ENCODE measurements around the gene ATM.
"Not testable (repeated sequence)": the region's sequence is repeated elsewhere in the genome, so short reads cannot be mapped to it uniquely, and the experiment has no call there.

The ATM gene

DNA sequence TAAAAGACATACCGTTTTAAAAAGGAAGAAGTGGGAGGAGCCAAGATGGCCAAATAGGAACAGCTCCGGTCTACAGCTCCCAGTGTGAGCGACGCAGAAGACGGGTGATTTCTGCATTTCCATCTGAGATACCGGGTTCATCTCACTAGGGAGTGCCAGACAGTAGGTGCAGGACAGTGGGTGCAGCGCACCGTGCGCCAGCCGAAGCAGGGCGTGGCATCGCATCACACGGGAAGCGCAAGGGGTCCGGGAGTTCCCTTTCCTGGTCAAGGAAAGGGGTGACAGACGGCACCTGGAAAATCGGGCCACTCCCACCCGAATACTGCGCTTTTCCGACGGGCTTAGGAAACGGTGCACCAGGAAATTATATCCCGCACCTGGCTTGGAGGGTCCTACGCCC is 150.6 kb downstream of the ATM start:
- DNase-seq (ENCODE audit: low spot score): not testable (repeated sequence)

DNA sequence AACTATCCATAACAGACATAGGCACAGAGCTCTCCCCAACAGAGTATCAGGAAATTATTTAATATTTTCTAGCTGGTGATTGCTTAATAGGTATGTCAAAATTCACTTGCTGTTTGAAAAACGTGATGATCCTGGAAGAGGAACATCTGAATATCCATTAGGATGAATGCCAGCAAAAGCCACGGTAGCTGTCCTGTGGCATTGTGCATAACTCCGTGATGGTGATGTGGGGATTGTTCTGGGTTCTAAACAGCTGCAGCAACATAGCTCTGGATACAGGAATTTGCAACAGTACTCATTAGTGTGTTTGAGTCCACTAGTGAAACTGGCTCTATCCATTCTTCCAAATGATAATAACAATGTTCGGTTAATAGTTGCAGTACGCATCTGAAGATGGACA is 165.7 kb downstream of the ATM start:
- no peak for DNase-seq (ENCODE audit: low spot score)

DNA sequence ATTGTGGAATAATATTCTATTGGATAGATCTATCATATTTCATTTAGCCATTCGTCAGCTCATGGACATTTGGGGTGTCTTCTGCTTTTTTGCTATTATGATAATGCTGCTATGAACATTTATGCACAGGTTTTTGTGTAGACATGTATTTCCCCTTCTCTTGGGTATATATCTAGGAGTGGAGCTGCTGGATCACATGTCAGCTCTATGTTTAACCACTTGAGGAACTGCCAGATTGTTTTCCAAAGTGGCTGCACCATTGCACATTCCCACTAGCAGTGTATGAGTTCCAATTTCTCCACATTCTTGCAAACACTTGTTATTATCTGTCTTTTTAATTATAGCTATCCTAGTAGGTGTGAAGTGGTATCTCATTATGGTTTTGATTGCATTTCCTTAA is 169.5 kb downstream of the ATM start:
- DNase-seq (ENCODE audit: low spot score): no peak

DNA sequence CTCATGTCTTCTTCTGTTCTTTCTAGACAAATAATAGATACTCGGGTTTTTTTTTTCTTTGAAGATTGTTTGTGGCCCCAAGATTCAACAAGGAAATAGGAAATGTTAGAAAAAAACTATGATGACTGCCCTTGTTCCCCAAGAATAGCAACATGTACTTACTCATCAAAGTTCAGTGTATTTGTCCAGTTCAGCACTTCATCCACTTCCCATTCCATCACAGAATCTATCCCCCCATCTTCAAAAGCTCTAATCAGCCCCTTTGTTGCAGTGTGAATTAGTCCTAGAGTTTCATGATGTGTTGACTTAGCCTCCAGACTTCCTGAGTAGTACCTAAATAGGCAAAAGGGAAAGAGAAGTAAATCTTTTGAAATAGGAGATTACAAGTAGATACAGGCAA is 170.2 kb downstream of the ATM start:
- DNase-seq (ENCODE audit: low spot score): peak; percentile 7

DNA sequence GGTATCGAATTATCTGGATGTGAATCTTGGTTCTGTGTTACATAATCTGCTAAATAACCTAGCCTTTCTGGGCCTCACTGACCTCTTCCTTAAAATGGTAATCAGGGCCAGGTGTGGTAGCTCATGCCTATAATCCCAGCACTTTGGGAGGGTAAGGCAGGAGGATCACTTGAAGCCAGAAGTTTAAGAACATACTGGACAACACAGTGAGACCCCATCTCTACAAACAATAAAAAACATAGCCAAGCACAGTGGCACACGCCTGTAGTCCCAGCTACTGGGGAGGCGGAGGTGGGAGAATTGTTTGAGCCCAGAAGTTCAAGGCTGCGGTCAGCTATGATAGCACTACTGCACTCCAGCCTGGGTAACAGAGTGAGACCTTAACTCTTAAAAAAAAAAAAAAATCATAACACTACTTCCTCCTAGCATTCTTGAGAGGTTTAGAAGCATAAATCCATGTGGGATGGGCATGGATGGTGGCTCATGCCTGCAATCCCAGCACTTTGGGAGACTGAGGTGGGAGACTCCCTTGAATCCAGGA is 171.9 kb downstream of the ATM start:
- no peak for DNase-seq (ENCODE audit: low spot score)

DNA sequence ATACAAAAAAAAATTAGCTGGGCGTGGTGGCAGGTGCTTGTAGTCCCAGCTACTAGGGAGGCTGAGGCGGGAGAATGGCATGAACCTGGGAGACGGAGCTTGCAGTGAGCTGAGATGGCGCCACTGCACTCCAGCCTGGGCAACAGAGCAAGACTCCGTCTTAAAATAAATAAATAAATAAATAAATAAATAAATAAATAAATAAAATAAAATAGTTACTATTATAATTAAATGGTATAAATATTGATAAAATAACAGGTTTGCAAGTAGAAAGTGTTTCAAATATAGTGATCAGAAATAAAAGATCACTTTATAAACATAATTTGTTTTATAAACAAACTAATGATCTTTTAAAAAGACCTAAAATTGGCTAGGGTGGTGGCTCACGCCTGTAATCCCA is 173.8 kb downstream of the ATM start:
- not testable (repeated sequence) for DNase-seq (ENCODE audit: low spot score)

DNA sequence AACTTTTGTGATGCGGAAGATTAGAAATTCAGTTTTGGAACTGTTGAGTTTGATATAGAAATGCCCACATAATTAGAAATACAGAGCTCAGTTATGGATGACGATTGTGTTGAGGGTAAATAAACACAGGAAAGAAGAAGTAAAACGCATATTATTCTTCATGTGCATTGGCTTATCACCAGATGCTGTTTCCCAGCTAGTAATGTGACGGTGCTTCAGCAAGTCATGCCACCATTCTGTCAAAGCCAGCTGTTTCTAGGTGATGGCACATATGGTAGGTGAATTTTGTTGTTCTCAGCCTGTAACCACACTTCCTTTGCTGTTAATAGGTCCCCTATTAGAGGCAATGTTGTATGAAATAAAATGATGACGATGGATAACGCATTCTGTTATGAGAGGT is 175.6 kb downstream of the ATM start:
- DNase-seq (ENCODE audit: low spot score): no peak

DNA sequence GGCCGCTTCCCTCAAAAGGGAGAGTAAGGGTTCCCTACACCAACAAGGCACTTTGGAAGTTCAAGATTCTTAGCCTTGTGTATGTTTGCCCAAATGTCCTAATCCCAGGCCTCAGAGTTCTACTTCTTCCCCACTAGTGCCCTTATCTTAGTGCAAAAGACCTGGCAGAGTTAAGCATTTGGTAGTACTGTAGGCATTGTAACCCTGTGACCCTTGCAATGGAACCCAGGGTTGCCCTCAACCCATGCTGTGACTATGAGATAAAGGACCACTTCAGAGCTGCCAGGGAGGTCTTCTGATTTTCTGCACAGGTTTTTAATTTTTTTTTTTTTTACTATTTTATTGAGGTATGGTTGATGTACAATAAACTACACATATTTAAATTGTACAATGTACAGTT is 179.4 kb downstream of the ATM start:
- DNase-seq (ENCODE audit: low spot score): no peak

DNA sequence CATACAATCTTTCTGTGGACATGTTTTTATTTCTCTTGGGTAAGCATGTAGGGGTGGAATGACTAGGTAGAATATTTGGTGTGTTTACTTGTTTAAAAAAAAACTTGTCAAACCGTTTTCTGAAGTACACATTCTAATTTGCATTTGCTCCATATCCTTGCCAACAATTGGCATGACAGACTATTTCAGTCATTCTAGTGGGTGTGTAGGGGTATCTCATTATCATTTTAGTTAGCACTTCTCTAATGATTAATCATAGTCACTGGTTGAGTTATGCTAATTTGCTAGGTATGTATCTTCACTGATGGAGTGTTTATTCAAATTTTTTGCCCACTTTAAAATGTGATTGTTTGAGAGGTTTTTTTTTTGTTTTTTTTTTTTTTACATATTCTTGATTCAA is 180.2 kb downstream of the ATM start:
- no peak for DNase-seq (ENCODE audit: low spot score)

DNA sequence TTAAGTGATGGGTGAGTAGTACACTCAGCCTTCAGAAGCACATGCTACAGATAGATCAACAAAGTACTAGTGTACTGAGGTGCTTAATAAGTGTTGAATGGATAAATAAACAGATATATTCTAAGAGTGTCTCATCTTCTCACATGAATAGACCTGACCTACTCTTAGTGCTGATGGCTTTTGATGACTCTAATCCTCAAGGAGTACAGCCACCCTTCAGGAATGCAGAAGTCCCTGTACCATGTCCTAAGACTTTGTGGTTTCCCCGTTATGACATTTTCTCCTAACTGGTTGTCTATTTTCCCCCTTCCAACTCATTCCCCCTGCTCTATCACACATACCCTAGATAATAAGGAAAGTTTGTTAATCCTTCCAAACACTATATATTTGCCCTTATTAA is 182.8 kb downstream of the ATM start:
- no peak for DNase-seq (ENCODE audit: low spot score)

DNA sequence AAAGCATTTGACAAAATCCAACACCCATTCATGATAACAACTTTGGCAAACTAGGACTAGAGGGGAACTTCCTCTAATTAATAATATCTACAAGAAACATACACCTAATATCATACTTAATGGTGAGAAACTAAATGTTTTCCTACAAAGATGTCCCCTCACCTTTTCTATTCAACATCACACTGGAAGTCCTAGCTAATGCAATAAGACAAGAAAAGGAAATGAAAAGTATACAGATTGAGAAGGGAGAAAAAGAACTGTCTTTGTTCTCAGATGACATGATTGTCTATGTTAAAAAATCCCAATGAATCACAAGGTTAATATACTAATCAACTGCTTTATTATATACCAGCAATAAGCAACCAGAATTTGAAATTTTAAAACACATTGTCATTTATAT is 192.1 kb downstream of the ATM start:
- DNase-seq (ENCODE audit: low spot score): no peak

DNA sequence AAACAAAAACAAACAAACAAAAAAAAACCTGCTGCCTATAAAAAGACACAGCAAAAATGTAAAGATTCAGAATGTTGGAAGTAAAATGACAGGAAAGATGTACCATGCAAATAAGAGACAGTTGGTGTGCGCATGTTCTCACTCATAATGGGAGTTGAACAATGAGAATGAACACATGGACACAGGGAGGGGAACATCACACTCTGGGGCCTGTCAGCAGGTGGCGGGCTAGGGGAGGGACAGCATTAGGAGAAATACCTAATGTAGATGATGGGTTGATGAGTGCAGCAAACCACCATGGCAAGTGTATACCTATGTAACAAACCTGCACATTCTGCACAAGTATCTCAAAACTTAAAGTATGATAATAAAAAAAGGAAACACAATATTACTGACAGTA is 194.7 kb downstream of the ATM start:
- not testable (repeated sequence) for DNase-seq (ENCODE audit: low spot score)
